Putamen (tissue), 1 donor: ENCODE data around the gene PRLR.
"Not testable (repeated sequence)": the region's sequence is repeated elsewhere in the genome, so short reads cannot be mapped to it uniquely, and the experiment has no call there.

Experiments used
- DNase-seq: peaks from one replicate; pipeline ENCODE4 v3.0.0-alpha.2; 2016; ENCODE audit warnings: low spot score

PRLR gene

GRCh38 chr5:35124932-35125331 is 105.4 kb downstream of the PRLR start:
- DNase-seq = no peak

DNA sequence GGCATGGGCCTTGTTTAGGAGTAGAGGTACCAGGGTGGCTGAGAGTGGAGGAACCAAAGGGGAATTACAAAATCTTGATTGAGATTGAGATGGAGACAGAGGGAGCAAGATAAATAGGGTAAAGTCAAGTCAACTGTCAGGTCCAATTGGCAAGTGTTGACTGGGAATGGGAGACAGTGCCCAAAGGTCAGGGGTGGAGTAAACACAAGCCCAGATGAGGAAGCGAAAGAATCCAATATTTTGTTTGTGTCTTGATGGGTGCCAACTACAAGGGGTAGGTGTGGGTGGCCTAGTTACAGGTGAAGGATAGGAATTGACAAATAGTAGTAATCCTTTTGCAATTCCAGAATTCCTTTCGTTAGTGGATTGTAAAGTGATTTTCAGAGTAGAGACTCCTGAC is 107.5 kb downstream of the PRLR start:
- DNase-seq = no peak

GRCh38 chr5:35120715-35121114 is 109.6 kb downstream of the PRLR start:
- no peak for DNase-seq

- DNase-seq = no peak
Measured at GRCh38 chr5:35117967-35118366, 112.3 kb downstream of the PRLR start.

DNA sequence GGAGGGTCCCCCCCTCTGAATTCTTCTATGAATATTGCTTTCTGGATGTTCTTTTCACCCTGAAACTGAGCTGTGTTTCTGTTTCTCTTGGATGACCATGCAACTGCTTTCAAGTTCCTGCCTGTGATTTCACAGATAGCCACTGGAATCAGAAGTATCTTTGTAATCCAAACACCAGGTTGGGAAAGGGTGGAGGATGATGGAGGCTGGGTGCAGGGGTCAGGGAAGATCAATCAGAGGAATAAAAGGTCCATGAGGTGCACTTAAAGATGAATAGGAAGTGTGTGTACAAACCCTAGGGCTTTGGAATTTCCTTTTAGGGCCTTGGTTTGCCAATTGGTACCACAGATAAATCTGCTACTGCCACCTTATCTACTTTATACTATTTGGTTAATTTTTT is 114.4 kb downstream of the PRLR start:
- no peak for DNase-seq

DNA sequence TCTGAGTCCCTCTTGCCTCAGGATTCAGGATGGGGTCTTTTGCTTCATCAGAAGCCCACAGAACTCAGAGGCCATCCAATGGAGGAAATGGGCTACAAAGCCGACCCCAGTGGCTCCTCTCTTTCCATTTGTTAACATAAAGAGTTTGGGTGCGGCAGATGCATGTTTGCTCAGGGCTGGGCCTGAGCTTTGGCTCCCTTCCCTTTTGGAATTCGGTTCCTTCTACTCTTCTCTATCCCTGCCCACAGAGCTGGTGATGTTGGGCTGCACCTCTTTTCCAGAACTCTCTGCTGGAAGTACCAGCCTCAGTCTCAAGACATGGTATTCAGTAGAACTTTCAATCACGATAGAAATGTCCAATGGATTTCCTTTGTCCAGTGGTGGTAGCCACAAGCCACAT is 115.6 kb downstream of the PRLR start:
- DNase-seq = no peak

GRCh38 chr5:35112300-35112699 is 118.0 kb downstream of the PRLR start:
- DNase-seq = no peak

- not testable (repeated sequence) for DNase-seq
Measured at GRCh38 chr5:35104550-35104949, 125.7 kb downstream of the PRLR start.

- DNase-seq = no peak
Measured at GRCh38 chr5:35103637-35104299, 126.5 kb downstream of the PRLR start.

- DNase-seq = not testable (repeated sequence)
Measured at GRCh38 chr5:35101720-35102119, 128.6 kb downstream of the PRLR start.

DNA sequence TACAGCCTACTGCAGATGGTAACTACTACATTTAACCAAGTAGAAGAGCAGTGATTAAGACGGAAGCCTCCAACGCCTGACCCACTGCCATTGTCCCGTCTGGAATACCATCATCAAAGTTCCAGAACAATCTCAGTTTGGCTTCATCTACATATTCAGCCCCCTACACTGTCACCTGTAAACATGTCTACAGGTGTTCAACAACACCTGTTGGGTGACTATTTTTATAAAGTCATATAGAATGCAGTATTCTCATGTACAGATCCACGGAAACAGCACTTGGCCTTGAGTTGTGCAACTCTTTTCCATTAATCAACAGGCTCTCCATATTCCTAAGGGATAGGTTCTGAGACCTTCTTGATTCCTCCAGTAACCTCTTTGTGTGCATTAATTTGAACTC is 129.3 kb downstream of the PRLR start:
- DNase-seq = no peak

- no peak for DNase-seq
Measured at GRCh38 chr5:35098214-35098613, 132.1 kb downstream of the PRLR start.

DNA sequence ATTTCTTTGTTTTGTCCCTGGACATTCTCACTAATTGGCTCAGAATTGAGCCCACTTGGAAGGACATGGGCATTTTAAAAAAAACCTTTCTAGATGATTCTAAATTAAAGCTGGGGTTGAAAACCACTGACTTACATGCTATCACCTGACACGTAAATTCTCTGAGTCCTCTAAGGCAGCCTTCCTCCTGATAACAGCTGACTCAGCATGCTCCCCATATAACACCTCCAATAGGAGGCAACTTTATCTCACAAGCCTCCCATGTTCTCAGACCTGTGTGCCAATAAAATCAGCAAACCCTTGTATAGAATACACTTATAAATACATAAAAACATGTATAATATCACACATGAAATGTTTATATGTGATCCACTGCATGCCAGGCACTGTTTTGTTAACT is 133.4 kb downstream of the PRLR start:
- DNase-seq = no peak

GRCh38 chr5:35096216-35096615 is 134.1 kb downstream of the PRLR start:
- DNase-seq = no peak

GRCh38 chr5:35095366-35095765 is 134.9 kb downstream of the PRLR start:
- no peak for DNase-seq

- no peak for DNase-seq
Measured at GRCh38 chr5:35094948-35095347, 135.3 kb downstream of the PRLR start.

DNA sequence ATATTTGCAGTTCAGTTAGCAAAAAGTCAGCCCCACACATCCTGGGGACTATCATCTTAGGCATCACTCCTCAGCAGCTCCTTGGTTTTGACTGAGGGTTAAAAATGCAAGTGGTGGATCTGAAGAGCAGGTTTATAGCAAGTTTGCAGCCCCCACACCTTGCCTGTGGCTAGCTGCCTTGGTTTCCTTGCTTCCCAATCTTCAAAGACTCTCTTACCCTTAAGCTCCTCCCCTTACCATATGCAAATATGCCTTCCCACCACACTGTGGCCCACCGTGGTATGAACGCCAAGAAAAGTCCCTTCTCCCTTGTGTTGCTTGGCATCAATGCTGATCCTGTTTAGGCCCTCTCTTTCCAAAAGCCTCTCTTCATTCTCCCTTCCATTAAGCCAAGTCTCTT is 137.6 kb downstream of the PRLR start:
- no peak for DNase-seq

DNA sequence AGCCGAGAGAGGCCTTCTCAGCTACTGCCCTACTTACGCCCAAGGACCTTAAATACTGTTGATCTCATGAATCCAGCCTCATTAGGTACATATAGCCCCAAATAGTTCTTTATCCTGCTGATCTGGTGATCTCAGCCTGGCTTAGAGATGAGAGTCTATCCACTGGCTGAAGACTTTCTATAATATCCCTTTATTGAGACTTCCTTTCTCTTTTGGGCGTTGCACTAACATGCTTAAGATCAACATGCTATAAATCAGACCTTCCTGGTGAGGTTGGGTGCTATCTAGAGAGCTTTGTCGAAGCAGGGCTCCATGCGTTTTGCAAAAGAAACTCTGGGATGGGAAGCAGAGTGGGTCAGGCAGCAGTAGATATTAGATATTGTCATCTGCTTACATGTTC is 138.6 kb downstream of the PRLR start:
- no peak for DNase-seq

GRCh38 chr5:35089334-35090314 is 140.7 kb downstream of the PRLR start:
- peak; percentile 38 for DNase-seq

DNA sequence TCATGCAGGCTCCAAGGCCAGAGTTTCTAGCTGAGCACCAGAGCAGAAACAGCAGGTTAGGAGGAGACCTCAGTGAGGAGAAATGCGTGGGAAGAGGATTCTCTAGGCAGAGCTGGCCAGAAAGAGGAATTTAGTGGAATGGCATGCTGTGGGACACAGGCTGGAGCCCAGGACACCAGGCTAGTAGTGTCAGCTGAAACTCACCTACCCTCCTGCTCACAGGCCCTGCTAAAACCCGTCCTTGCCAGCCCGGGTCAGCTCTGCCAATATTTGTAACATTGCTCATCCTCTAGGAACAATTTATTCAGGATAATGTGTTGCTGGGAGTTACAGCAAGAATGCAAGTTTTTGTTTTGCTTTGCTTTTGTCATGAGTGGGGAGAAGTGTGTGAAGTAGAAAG is 142.3 kb downstream of the PRLR start:
- no peak for DNase-seq

DNA sequence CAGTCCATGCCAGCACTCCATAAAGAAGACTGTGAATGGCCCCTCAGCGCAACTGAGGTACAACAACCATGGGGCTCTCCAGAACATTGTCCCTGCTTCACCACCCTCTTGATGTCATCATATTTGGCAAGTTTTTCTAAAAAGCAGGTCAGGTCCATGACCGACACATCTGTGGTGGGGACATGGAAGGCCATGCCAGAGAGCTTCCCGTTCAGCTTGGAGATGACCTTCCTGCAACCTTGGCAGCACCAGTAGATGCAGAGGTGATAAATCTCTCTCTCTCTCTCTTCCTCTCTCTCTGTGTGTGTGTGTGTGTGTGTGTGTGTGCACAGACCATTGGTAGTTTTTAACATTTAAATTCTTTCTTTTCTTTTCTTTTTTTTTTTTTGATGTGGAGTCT is 147.1 kb downstream of the PRLR start:
- DNase-seq = no peak

GRCh38 chr5:35082530-35082929 is 147.8 kb downstream of the PRLR start:
- DNase-seq = no peak

DNA sequence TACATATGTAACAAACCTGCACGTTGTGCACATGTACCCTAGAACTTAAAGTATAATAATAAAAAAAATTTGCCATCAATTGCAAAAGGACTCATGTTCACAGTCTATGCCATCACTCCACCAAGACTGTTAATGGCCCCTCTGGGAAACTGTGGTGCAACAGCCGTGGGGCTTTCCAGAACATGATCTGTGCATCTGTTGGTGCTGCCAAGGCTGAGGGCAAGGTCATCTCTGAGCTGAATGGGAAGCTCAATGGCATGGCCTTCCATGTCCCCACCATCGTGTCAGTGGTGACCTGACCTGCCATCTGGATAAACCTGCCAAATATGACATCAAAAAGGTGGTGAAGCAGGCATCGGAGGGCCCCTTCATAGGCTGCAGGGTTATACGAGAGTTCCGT is 149.2 kb downstream of the PRLR start:
- DNase-seq = no peak
